Esophagus squamous epithelium (tissue), 4 donors: Measurements from ENCODE around the gene GYS1.

Experiments used
- CTCF ChIP-seq, 6 experiments: fragments of 450-650 bp in 4 of 6; fragments of 200-600 bp in 2 of 6; sonication (generic) in 2 of 6; IDR thresholded peaks; one replicate each; pipeline ENCODE4 v1.5.1; 2016 to 2019; ENCODE audit warnings: antibody characterized with exemption in 6 of 6, mild to moderate bottlenecking in 4 of 6, moderate library complexity in 4 of 6
- POLR2A ChIP-seq, 4 donors: fragments of 450-650 bp; IDR thresholded peaks; one replicate each; pipeline ENCODE4 v1.6.1; 2017; ENCODE audit warnings: antibody characterized with exemption in 4 of 4, mild to moderate bottlenecking in 4 of 4, moderate library complexity in 3 of 4

- TF ChIP-seq CTCF (IDR thresholded peaks at IDR 0.05) (peak in 1 of 6 experiments; percentile 7), POLR2A (IDR thresholded peaks at IDR 0.05) (peak in 2 of 4 donors; percentile 28 to 46)
Measured at GRCh38 chr19:48933382-48933932, 59.7 kb downstream of the GYS1 start, which contains the start of gene DHDH.
